GM18526 (cell line): Measurements from ENCODE around the gene SLC25A28.

Source experiments
- POLR2A ChIP-seq: IDR thresholded peaks from 3 replicates; pipeline ENCODE4 v1.6.1; 2011; ENCODE audit not compliant: insufficient read length; ENCODE audit errors: extremely low read depth

Gene SLC25A28, protein sequence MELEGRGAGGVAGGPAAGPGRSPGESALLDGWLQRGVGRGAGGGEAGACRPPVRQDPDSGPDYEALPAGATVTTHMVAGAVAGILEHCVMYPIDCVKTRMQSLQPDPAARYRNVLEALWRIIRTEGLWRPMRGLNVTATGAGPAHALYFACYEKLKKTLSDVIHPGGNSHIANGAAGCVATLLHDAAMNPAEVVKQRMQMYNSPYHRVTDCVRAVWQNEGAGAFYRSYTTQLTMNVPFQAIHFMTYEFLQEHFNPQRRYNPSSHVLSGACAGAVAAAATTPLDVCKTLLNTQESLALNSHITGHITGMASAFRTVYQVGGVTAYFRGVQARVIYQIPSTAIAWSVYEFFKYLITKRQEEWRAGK

DNA sequence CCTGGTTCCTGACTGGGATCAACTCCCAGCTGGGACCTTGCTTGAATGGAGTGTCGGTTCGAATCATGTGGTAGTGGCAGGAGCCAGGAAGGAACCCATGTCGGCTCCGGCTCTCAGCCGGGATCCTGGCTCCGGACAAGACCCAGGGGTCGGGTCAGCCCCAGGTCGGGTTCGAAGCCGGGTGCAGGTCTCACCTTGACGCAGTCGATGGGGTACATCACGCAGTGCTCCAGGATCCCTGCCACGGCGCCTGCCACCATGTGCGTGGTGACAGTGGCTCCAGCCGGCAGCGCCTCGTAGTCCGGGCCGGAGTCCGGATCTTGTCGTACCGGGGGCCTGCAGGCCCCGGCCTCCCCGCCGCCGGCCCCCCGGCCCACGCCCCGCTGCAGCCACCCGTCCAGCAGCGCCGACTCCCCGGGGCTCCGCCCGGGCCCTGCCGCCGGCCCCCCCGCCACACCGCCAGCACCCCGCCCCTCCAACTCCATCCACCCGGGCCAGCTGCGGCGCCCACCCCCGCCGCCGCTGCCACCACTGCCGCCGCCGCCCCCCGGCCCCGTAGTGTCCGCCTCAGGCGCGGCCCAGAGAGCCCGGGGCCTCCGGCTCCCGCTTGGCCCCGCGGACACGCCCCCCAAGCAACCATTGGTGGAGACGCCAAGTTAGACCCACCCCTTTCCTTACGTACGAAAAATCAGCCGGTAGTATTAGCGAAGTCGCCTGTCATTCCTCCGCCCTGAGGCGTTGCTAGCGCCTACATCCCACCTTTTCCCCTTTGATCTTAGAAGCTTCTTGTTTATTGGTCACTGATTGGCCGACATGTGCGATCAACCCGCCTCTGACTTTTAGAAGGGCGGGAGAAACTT is at the start of gene SLC25A28:
Gene SLC25A28 (minus strand): TSS at position 589 of the 860 bp plus-strand sequence. CDS start 104 bp downstream, at position 485.
- no peak for TF ChIP-seq POLR2A

DNA sequence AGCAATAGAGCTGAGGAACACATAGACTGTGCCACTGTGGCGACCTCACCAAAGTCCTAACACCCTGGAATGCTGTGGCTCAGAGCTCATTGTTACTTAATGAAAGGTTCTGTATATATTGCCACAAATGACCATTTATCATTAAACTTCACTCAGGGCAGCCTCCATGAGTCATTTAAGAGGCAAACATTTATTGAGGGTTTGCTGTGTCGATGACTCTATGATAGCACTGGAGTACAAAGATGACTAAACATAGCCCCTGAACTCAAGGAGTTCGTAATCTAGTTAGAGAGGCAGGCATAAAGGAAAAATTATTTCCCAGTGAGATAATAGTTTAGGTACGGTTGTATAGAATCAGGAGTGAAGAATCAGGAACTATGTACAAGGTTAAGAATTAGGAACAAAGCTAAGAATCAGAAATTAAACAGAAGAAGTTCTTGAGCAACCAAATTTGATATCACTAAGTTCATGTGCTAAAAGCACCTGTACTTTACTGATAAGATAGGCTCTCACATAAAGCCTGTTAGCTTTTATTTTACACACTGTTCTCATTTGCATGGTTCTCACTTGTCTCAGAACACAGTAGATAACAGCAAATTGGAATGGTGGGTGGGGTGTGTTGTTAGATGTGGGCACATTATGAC is 47.0 kb upstream of the SLC25A28 start:
- no peak for TF ChIP-seq POLR2A

DNA sequence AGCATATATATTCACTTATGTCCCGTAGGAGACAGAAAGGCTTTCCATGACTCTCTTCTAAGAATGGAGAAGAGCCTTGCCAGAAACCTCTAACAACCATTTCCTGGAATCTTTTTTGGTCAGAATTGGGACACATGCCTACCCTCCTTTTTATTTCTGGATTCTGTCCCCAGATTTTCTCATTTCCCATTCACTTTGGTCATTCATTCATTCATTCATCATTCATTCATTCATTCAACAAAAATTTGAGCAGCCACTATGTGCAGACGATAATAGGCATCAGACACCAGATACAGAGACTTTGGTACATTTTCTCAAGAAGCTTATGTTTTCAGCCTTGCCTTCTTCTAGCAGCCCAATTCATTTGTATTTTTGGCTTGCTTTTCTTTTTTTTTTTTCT is 45.1 kb upstream of the SLC25A28 start:
- no peak for TF ChIP-seq POLR2A

DNA sequence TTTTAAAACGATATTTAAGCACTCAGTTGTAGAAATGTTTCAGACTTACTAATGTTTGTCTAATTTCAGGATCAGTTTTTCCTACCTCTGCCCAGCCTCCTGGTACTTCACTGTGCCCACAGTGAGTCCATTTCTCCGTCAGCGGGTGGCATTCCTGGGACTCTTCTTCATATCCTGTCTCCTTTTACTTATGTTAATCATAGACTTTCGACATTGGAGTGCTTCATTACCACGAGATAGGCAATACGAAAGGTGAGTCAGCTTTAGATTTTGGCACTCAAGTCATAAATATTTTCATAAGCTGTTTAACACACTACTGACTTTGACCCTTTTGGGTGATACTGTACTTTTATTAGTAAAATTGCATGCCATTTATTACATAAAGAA is 41.1 kb upstream of the SLC25A28 start:
- no peak for TF ChIP-seq POLR2A

DNA sequence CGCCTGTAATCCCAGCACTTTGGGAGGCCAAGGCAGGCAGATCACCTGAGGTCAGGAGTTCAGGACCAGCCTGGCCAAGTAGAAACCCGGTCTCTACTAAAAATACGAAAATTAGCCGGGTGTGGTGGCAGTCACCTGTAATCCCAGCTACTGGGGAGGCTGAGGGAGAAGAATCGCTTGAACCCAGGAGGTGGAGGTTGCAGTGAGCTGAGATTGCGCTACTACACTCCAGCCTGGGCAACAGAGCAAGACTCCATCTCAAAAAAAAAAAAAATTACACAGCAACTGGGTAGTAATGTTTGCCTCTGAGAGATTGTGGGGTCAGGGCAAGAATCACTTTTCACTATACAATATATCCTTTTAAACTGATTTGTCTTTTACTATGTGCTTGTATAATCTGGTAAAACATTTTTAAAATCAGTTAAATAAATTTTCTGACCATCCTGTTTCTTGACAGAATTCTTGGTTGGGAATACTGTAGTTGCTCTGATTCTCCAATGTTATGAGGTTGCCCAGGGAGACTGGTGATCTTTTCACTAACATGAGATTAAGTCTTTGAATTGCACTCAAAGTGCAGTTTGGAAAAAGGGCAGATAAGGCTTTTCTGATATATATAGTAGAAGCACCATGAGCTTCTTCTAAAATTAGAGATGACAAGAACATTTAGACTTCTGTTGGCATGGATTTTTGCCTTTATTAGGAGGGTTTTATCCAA is 40.6 kb upstream of the SLC25A28 start:
- no peak for TF ChIP-seq POLR2A

DNA sequence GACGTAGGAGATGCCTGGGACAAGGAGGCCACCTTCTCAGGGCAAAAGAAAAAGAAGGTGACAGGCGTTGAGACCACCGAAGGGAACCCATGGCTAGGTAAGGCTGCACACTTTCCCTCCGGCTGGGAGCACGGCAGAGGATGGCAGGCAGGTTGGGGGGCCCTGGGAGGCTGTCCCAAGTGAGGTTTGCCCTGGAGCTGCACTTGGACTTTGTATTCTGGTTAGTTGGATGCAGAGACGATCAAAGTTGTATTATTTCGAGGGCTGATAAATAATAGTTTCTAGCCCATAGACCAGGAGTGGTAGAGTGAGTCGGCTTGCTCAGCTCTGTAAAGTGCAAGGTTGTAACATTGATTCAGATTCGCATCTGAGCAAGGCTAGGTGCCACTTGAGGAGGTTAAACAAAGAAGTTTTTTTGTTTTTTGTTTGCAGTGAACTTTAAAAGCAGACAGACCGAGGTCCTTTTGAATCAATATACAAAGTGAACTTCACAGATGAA is 39.7 kb upstream of the SLC25A28 start:
- TF ChIP-seq POLR2A = no peak

DNA sequence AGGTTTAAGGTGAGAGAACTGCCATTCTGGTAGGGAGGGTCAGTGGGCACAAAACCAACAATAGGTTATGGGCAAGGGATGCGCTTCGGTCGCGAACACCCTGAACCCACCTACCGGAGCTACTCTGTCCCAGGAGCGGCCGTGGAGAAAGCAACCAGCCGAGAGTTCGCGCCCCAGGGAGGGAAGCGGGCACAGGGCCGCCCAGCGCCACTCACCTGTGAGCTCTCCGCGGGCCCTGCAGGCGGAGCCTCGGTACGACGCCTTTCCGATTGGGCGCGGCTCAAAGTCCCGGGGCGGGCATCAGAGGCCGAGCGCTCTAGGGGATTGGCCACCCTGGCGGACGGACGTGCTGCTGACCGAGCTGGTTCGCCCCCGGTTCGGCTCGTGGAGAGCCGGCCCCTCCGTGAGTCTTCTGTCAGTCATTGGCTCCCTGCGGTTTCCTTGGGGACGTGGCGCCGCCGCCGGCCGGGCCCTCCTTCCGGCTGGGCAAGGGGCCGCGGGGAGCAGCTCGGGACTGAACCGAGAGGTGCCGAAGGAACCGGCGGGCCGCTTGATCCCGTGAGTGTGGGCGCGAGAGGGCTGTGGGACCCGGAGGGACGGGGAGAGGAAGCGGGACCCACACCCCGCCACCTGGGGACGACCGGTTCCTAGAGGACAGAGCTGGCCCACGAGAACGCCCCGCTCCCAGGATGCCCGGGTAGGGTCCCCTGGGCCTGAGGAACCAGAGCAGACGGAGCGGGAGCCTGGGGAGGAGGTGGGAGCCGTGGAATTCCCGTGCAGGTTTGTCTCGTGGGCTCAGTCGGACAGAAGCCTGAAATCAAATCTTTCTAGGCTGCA is 39.0 kb upstream of the SLC25A28 start, which contains the start of gene ENTPD7:
Gene ENTPD7 (plus strand): TSS at position 479 of the 837 bp plus-strand sequence. CDS start 448 bp downstream, outside the sequence.
- TF ChIP-seq POLR2A = peak; percentile 63

DNA sequence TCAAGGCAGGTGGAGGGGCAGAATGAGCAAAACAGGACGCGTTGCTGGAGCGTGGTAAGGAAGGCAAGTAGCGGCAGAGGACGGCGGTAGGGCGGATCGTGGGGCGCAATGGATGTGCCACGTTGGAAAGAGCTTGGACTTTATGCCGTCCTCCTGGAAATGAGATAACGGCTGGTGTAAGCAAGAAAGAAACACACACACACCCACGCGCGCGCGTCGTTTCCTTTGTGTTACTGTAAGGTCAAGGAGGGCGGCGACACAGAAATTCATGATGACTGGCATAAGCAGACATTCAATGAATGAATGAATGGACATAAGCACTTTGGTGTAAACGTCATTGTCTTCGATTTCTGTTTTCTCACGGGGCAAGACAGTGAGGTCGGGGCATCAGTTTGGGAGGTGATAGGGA is 38.4 kb upstream of the SLC25A28 start:
- TF ChIP-seq POLR2A = no peak

DNA sequence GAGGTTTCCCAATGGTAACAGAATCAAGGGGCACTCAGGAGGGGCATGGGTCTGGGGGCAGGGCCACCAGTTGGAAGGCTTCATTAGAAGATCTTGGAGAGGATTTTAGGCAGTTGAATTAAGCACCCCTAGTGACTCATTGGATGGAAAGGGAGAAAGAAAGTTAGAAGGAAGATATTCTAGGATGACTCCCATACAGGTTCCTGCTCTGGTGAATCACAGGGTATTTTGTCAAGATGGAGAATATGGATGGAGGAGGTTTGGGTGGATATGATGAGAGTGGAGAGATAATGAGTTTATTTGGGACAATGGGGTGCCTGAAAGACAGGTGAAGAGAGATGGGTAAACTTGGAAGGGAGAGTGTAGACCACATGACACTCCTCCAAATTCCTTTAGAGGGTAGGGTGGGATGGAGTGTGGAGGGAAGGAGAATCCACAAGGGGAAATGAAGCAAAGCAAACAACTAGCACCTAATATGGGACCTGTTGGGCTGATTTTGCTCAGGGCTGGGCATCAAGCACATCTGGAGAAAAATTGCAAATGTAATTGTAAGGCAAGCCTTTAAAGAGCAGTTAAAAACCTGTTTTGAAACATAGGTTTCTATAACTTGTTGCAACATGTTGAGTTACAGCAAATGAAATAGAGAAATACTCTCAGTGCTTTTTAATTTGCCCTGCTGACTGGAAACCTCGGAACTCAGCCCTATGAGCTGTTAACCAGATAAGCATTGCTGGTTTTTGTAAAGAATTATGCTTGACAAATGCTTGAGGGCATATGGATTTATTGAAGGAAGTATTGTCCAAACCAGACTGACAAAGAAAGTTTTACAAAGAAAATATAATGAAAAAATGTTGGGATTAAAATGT is 36.2 kb upstream of the SLC25A28 start:
- TF ChIP-seq POLR2A = no peak

DNA sequence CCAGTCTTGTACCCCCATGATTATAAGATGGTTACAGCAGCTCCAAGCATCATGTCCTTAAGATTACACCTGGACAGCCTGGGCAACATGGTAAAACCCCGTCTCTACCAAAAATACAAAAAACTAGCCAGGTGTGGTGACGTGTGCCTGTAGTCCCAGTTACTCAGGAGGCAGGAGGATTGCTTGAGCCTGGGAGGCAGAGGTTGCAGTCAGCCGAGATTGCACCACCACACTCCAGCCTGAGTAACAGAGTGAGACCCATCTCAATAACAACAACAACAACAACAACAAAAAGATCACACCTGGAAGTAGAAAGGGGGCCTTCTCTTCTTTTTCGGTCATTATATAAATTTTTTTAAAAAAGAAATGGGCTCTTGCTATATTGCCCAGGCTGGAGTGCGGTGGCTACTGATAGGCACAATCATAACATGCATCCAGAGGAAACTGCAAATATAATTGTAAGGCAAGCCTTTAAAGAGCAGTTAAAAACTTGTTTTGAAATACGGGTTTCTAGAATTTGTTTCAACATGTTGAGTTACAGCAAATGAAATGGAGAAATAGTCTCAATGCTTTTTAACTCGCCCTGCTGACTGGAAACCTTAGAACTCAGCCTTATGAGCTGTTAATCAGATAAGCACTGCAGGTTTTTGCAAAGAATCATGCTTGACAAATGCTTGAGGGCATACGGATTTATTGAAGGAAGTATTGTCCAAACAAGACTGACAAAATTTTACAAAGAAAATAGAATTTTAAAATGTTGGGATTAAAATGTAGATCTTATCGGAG is 34.3 kb upstream of the SLC25A28 start:
- no peak for TF ChIP-seq POLR2A

DNA sequence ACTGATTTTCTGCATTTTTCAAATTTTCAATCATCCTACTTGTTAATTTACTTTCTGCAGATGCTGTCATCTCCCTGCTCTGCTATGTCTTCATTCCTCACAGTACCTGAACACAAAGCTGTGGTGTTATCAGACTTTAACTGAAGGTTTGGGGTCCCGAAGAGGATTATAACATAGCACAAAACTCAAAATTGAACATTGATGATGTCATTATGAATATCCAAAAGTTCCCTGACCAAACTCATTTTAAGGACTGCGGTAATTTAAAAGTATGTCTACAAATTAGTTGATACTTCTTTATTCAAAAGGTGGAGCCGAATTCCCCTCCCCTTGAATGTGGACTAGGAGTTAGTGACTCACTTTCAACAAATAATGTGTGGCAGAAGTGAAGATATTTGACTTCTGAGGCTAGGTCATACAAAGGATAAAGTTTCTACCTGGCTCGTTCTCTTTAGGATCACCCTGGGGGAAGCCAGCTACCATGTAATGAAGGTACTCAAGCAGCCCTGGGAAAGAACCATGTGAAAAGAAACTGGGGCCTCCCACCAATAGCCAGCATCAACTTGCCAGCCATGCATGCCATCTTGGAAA is 32.7 kb upstream of the SLC25A28 start:
- no peak for TF ChIP-seq POLR2A

DNA sequence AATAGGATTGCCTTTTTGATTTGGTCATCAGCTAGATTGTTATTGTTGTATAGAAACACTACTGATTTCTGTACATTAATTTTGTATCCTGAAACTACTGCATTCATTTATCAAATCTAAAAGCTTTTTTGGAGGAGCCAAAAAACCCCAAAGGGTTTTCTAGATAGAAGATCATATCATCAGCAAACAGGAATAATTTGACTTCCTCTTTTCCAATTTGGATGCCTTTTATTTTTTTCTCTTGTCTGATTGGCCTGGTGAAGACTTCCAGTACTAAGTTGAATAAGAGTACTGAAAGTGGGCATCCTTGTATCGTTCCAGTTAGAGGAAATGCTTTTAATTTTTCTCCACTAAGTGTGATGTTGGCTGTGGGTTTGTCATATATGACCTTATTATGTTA is 28.5 kb upstream of the SLC25A28 start:
- TF ChIP-seq POLR2A = no peak
